H1 (cell line): ENCODE measurements around the gene EGLN2. TPM values are rescaled to one million over a fixed set of nuclear protein-coding genes. Genes with fewer than 3 reads are reported as not detected.

Source experiments
- CTCF ChIA-PET: fragments of 300-600 bp; sonication (Branson Sonifier 250); formaldehyde crosslinking; loops from one replicate; lab custom pipeline; 2021; ENCODE audit not compliant: partially characterized antibody; lab: Charles Lee
- POLR2A ChIA-PET: fragments of 300-600 bp; sonication (Branson Sonifier 250); formaldehyde crosslinking; loops from one replicate; lab custom pipeline; 2021; ENCODE audit warnings: inconsistent platforms; ENCODE audit not compliant: partially characterized antibody; lab: Charles Lee
- DNase-seq, 2 experiments: peaks; one replicate each; pipeline versions ENCODE4 v3.0.0 to v3.0.0-alpha.2; 2010 to 2022; ENCODE audit warnings: low spot score in 2 of 2, low read depth in 1 of 2, mixed read lengths in 1 of 2
- FAIRE-seq: peaks from 2 replicates; lab custom pipeline; 2011; peaks lifted over from hg19 to GRCh38; lab: Jason Lieb, UNC
- H2AFZ ChIP-seq: 2 replicates; pipeline ENCODE4 v1.8.1; 2012; ENCODE audit warnings: low read length, inconsistent platforms
- H2AK5ac ChIP-seq: 2 replicates; pipeline ENCODE4 v1.6.1; 2013; ENCODE audit warnings: low read depth, low read length
- H2BK120ac ChIP-seq: replicated peaks from 2 replicates; pipeline ENCODE3; 2013; ENCODE audit warnings: low read depth, low read length, inconsistent platforms
- H2BK12ac ChIP-seq: 2 replicates; pipeline ENCODE4 v1.6.1; 2013; ENCODE audit warnings: low read depth, low read length
- H2BK15ac ChIP-seq: 2 replicates; pipeline ENCODE4 v1.6.1; 2013; ENCODE audit warnings: low read length
- H2BK20ac ChIP-seq: 2 replicates; pipeline ENCODE4 v1.6.1; 2013; ENCODE audit warnings: low read length
- H2BK5ac ChIP-seq: 2 replicates; pipeline ENCODE4 v1.6.1; 2013; ENCODE audit warnings: low read depth, low read length
- H3K14ac ChIP-seq: 2 replicates; pipeline ENCODE4 v1.6.1; 2013; ENCODE audit warnings: inconsistent platforms; ENCODE audit not compliant: insufficient read length
- H3K18ac ChIP-seq: 2 replicates; pipeline ENCODE4 v1.6.1; 2013; ENCODE audit warnings: low read length; ENCODE audit errors: extremely low read depth
- H3K23ac ChIP-seq: 2 replicates; pipeline ENCODE4 v1.6.1; 2013; ENCODE audit warnings: inconsistent platforms; ENCODE audit not compliant: insufficient read length
- H3K23me2 ChIP-seq: 2 replicates; pipeline ENCODE4 v1.6.1; 2013; ENCODE audit warnings: low read depth, low read length
- H3K27ac ChIP-seq: 2 replicates; pipeline ENCODE4 v1.6.1; 2011; ENCODE audit warnings: low read depth, low read length, inconsistent platforms
- H3K27me3 ChIP-seq, 4 experiments: replicated peaks in 1 of 4; 1 replicate in 1 of 4; 2 replicates in 3 of 4; pipeline versions ENCODE4 v1.6.1 to v1.8.1; 2011 to 2013; ENCODE audit warnings: low read length in 3 of 4, mild to moderate bottlenecking in 3 of 4, inconsistent platforms in 2 of 4, mixed read lengths in 2 of 4, moderate library complexity in 1 of 4; ENCODE audit not compliant: control insufficient read depth in 3 of 4, insufficient read depth in 3 of 4; ENCODE audit errors: extremely low read depth in 1 of 4
- H3K36me3 ChIP-seq, 4 experiments: 2 replicates each; pipeline versions ENCODE4 v1.6.1 to v1.8.1; 2011 to 2013; ENCODE audit warnings: mild to moderate bottlenecking in 4 of 4, low read length in 3 of 4, moderate library complexity in 2 of 4, control low read depth in 1 of 4, inconsistent platforms in 1 of 4; ENCODE audit not compliant: insufficient read depth in 4 of 4, control insufficient read depth in 2 of 4
- H3K4ac ChIP-seq: replicated peaks from 2 replicates; pipeline ENCODE3; 2013; ENCODE audit warnings: low read length, low read depth, mixed read lengths, inconsistent platforms; ENCODE audit not compliant: insufficient read length
- H3K4me1 ChIP-seq, 4 experiments: replicated peaks in 1 of 4; 1 replicate in 1 of 4; 2 replicates in 3 of 4; pipeline versions ENCODE4 v1.6.1 to v1.8.1; 2011 to 2013; ENCODE audit warnings: low read length in 3 of 4, inconsistent platforms in 2 of 4, mixed read lengths in 1 of 4; ENCODE audit not compliant: insufficient read depth in 4 of 4, control insufficient read depth in 3 of 4
- H3K4me2 ChIP-seq, 2 experiments: 2 replicates each; pipeline versions ENCODE4 v1.6.1 to v1.8.1; 2011 to 2013; ENCODE audit warnings: low read depth in 2 of 2, low read length in 2 of 2, control low read depth in 1 of 2, inconsistent platforms in 1 of 2, mild to moderate bottlenecking in 1 of 2; ENCODE audit not compliant: insufficient read depth in 1 of 2
- H3K4me3 ChIP-seq, 4 experiments: fragments of 200-600, 300-600 bp in 1 of 4; sonication (generic), shearing (Covaris generic), sonication (Bioruptor Twin) in 1 of 4; 2 replicates each; pipeline versions ENCODE4 v1.5.1 to v1.8.1; 2011 to 2016; ENCODE audit warnings: low read length in 4 of 4, low read depth in 3 of 4, control low read depth in 2 of 4, inconsistent platforms in 2 of 4, mild to moderate bottlenecking in 2 of 4, mixed read lengths in 1 of 4, moderate library complexity in 1 of 4; ENCODE audit not compliant: insufficient read depth in 2 of 4; ENCODE audit errors: extremely low read depth in 1 of 4
- H3K56ac ChIP-seq: replicated peaks from 2 replicates; pipeline ENCODE3; 2013; ENCODE audit warnings: low read depth, mild to moderate bottlenecking, mixed read lengths, low read length, inconsistent platforms; ENCODE audit not compliant: insufficient read length
- H3K79me1 ChIP-seq: 2 replicates; pipeline ENCODE4 v1.6.1; 2013; ENCODE audit warnings: low read depth, low read length, control low read depth
- H3K79me2 ChIP-seq, 2 experiments: 2 replicates each; pipeline versions ENCODE4 v1.6.1 to v1.8.1; 2012 to 2013; ENCODE audit warnings: low read length in 2 of 2, mild to moderate bottlenecking in 2 of 2, inconsistent platforms in 1 of 2; ENCODE audit not compliant: insufficient read depth in 2 of 2, control insufficient read depth in 1 of 2
- H3K9ac ChIP-seq, 4 experiments: replicated peaks in 1 of 4; 1 replicate in 1 of 4; 2 replicates in 3 of 4; pipeline versions ENCODE4 v1.6.1 to v1.8.1; 2011 to 2013; ENCODE audit warnings: low read depth in 3 of 4, low read length in 3 of 4, control low read depth in 2 of 4, mild to moderate bottlenecking in 2 of 4, moderate library complexity in 2 of 4, inconsistent platforms in 1 of 4; ENCODE audit errors: extremely low read depth in 1 of 4
- H3K9me3 ChIP-seq, 2 experiments: 2 replicates each; pipeline versions ENCODE4 v1.6.1 to v1.8.1; 2012 to 2013; ENCODE audit warnings: mild to moderate bottlenecking in 2 of 2, moderate library complexity in 2 of 2, control low read depth in 1 of 2, inconsistent platforms in 1 of 2, low read depth in 1 of 2, low read length in 1 of 2, mixed read lengths in 1 of 2; ENCODE audit not compliant: insufficient read depth in 2 of 2
- H4K20me1 ChIP-seq, 2 experiments: replicated peaks in 1 of 2; 2 replicates each; pipeline versions ENCODE3 to v1.8.1; 2011 to 2013; ENCODE audit warnings: inconsistent platforms in 2 of 2, low read length in 2 of 2, mild to moderate bottlenecking in 1 of 2; ENCODE audit not compliant: insufficient read depth in 2 of 2, control insufficient read depth in 1 of 2
- H4K5ac ChIP-seq: 2 replicates; pipeline ENCODE4 v1.6.1; 2013; ENCODE audit warnings: low read length, low read depth, mixed read lengths, inconsistent platforms; ENCODE audit not compliant: insufficient read length
- H4K8ac ChIP-seq: 2 replicates; pipeline ENCODE4 v1.8.0; 2013; ENCODE audit warnings: mild to moderate bottlenecking, moderate library complexity, low read length, inconsistent platforms; ENCODE audit not compliant: insufficient read depth; ENCODE audit errors: extremely low read depth
- H4K91ac ChIP-seq: replicated peaks from 2 replicates; pipeline ENCODE3; 2013; ENCODE audit warnings: low read length, mixed read lengths, inconsistent platforms; ENCODE audit not compliant: insufficient read length
- POLR2AphosphoS5 ChIP-seq: IDR thresholded peaks from 2 replicates; pipeline ENCODE4 v1.6.1; 2011; ENCODE audit warnings: low read depth, low read length
- SIN3A ChIP-seq, 2 experiments: IDR thresholded peaks in 1 of 2; conservative IDR thresholded peaks in 1 of 2; 2 replicates each; pipeline ENCODE4 v1.6.1; 2011 to 2012; ENCODE audit warnings: low read length in 2 of 2, improper control_type of control experiment in 1 of 2, low read depth in 1 of 2, mild to moderate bottlenecking in 1 of 2
- WGBS, 2 experiments: shearing (Covaris generic) in 1 of 2; methylation state at CpG; one replicate each; pipeline versions ENCODE4 v1.1.6 to v1.1.7; 2013 to 2015; ENCODE audit warnings: low lambda C conversion rate in 2 of 2, mixed read lengths in 2 of 2, inconsistent platforms in 1 of 2, low coverage in 1 of 2, missing lambda C conversion rate in 1 of 2; ENCODE audit not compliant: insufficient replicate concordance in 2 of 2, insufficient coverage in 1 of 2, insufficient read length in 1 of 2; ENCODE audit errors: extremely low coverage in 1 of 2, missing lambda C conversion rate in 1 of 2; 5-methylcytosine and 5-hydroxymethylcytosine counted together
- polyA plus RNA-seq, 7 experiments: library from polyadenylated mRNA; depleted of rRNA in 3 of 7; stranded (reverse) in 5 of 7; unstranded in 2 of 7; fragments of >200 nt in 5 of 7; fragments of 200-250 nt in 2 of 7; gene quantifications; 1 replicate in 5 of 7; 2 replicates in 1 of 7; 4 replicates in 1 of 7; pipeline versions ENCODE4 v1.2.1 to v1.2.3, GENCODE V29; 2011 to 2013; ENCODE audit warnings: missing spikeins in 2 of 7, mixed read lengths in 2 of 7
- total RNA-seq: library from RNA; stranded (reverse); fragmentation: NEBNext Ultra II Directional; extraction: Animal tissue kit (Norgen Biotek cat#: 25700); gene quantifications from 2 replicates; pipeline ENCODE4 v1.2.1, GENCODE V29; 2021

EGLN2 gene
- total and polyA plus RNA-seq, 2 of the 8 experiments (the other 6 are each of a cell fraction or from before 2014, with no cell fraction given), result 86.9 to 103 TPM

GRCh38 chr19:40809358-40810086 is 10.5 kb downstream of the EGLN2 start:
- no peak overlapping the region for H4K5ac ChIP-seq
- no peak overlapping the region for H3K56ac ChIP-seq
- no peak overlapping the region for H4K91ac ChIP-seq
- no peak overlapping the region for H2BK20ac ChIP-seq
- H3K18ac ChIP-seq, result no peak overlapping the region
- H3K4me1 ChIP-seq, result peaks cover 6 to 37% (median 15%) of the 10 kb centered on the region in 4 experiments
- POLR2A ChIA-PET, result interaction anchor here (0.7 to 15.5 kb wide), 5 partner anchors 9 to 65 kb away, joined by 3 to 218 read pairs (median 4); partner anchors contain the start of genes ACTMAP, MIA and RAB4B
- peaks cover 24 to 35% of the 10 kb centered on the region in 2 experiments for H4K20me1 ChIP-seq
- FAIRE-seq (no peak), DNase-seq (no peak)
- H2BK5ac ChIP-seq, result no peak overlapping the region
- no peak overlapping the region for H3K4ac ChIP-seq
- peaks cover 11% of the 10 kb centered on the region for H3K79me1 ChIP-seq
- H3K9me3 ChIP-seq, result no peaks in the 10 kb centered on the region
- H2BK120ac ChIP-seq, result no peak overlapping the region
- no peak overlapping the region for H3K14ac ChIP-seq
- H3K23ac ChIP-seq, result no peak overlapping the region
- H3K27ac ChIP-seq, result no peak overlapping the region
- peak overlapping the region in 3 of 4 experiments; percentile 34 to 65 (median 42); a peak in 6 of 8 replicates for H3K4me3 ChIP-seq
- peak overlapping the region; percentile 0; the same call in 1 of the 2 replicates for H4K8ac ChIP-seq
- peaks cover 12% of the 10 kb centered on the region; the same call in 1 of the 2 replicates for H3K23me2 ChIP-seq
- H3K9ac ChIP-seq, result no peak overlapping the region
- H2AFZ ChIP-seq, result no peak overlapping the region
- peaks cover 0 to 3% (median 0%) of the 10 kb centered on the region in 4 experiments; a peak in 2 of 7 replicates for H3K27me3 ChIP-seq
- WGBS, 2 experiments, result 91% methylated on average over 35 of the region's 39 CpGs; no CpG with 5 or more reads in 1 of the 2 experiments
- CTCF ChIA-PET, result interaction anchor here (0.6 to 1.4 kb wide), 4 partner anchors 9 to 146 kb away, joined by 3 to 4 read pairs (median 4); no protein-coding TSS in a partner anchor
- H2BK15ac ChIP-seq, result no peak overlapping the region; the same call in 1 of the 2 replicates
- no peak overlapping the region for H2BK12ac ChIP-seq
- peaks cover 0 to 28% of the 10 kb centered on the region in 2 experiments; a peak in 2 of 4 replicates for H3K79me2 ChIP-seq
- peak overlapping the region; percentile 71 to 94; a peak in 3 of 4 replicates for H3K4me2 ChIP-seq
- peaks cover 3 to 22% (median 13%) of the 10 kb centered on the region in 4 experiments; a peak in 6 of 8 replicates for H3K36me3 ChIP-seq
- H2AK5ac ChIP-seq, result no peak overlapping the region
- TF ChIP-seq POLR2AphosphoS5, result peak; percentile 49; the same call in 1 of the 2 replicates
- TF ChIP-seq SIN3A (conservative IDR thresholded peaks at IDR 0.05 in 1 of 2, IDR thresholded peaks at IDR 0.05 in 1 of 2; ENCODE audit: low read depth in 1 of 2, low read length in 2 of 2), result no peak
- TF ChIP-seq, all 59 proteins: peak for 1
